ENCODE measurements around the gene C12orf43. TPM values are rescaled to one million over a fixed set of nuclear protein-coding genes. Genes with fewer than 3 reads are reported as not detected.

The C12orf43 gene
- total RNA-seq, 1 experiment from 2014 or later: 5.2 TPM

GRCh38 chr12:120981407-120981941 lies 34.8 kb downstream of the C12orf43 start:
- H2AFZ ChIP-seq (ENCODE audit: low read length): no peak overlapping the region
- H3K4me3 ChIP-seq (ENCODE audit: low read length): no peak overlapping the region
- H3K9ac ChIP-seq (ENCODE audit: low read length): no peak overlapping the region
- no peak overlapping the region for H3K4me2 ChIP-seq (ENCODE audit: low read depth, low read length, poor library complexity, severe bottlenecking)
- H3K9me2 ChIP-seq (replicated peaks; ENCODE audit: insufficient read depth, low read length): no peaks in the 10 kb centered on the region
- H3K9me3 ChIP-seq (ENCODE audit: low read length): no peaks in the 10 kb centered on the region
- H3K27ac ChIP-seq (ENCODE audit: low read length): no peak overlapping the region
- no peaks in the 10 kb centered on the region for H3K36me3 ChIP-seq (ENCODE audit: insufficient read depth, low read length)
- DNase-seq: no peak
- H3K27me3 ChIP-seq (ENCODE audit: low read length): no peaks in the 10 kb centered on the region
- no peaks in the 10 kb centered on the region for H3K79me2 ChIP-seq (ENCODE audit: low read length)
- H3K4me1 ChIP-seq (ENCODE audit: low read length): no peaks in the 10 kb centered on the region
- H4K20me1 ChIP-seq (ENCODE audit: insufficient read depth, low read depth, low read length): no peaks in the 10 kb centered on the region

DNA sequence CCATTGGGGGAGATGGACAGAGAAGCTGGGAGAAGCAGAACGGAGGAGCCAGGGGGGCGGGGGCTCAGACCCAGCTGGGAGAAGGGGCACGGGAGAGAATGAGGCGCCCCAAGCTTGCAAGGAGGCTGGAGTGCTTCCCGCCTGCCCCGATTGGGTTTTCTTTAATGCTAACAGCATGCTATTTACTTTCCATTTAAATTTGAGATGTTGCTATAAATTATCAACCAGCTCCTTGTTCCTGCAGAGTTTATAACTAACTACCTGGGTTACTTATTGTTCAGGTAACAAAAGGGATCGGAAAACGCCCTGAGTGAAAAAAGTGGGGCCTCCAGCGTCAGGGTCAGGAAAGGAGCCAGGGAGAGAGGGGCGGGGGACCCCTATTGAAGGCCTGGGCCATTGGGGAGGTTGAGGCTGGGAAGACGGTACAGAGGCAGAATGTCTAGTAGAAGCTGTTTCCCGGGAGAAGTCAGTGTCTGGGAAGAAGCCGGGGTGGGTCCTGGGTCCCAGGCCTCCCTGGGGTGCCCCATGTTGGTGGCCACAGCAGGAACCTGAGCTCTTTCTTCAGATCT lies 35.4 kb downstream of the C12orf43 start:
- Histone ChIP-seq H3K4me3 (ENCODE audit: low read length) (no peak overlapping the region), H3K79me2 (ENCODE audit: low read length) (no peaks in the 10 kb centered on the region), H3K9me3 (ENCODE audit: low read length) (no peaks in the 10 kb centered on the region), H3K27me3 (ENCODE audit: low read length) (no peaks in the 10 kb centered on the region), H3K4me1 (ENCODE audit: low read length) (no peaks in the 10 kb centered on the region), H3K27ac (ENCODE audit: low read length) (no peak overlapping the region), H3K4me2 (ENCODE audit: low read depth, low read length, poor library complexity, severe bottlenecking) (no peak overlapping the region), H3K9ac (ENCODE audit: low read length) (no peak overlapping the region), H3K9me2 (replicated peaks; ENCODE audit: insufficient read depth, low read length) (no peaks in the 10 kb centered on the region), H3K36me3 (ENCODE audit: insufficient read depth, low read length) (no peaks in the 10 kb centered on the region), H2AFZ (ENCODE audit: low read length) (no peak overlapping the region), H4K20me1 (ENCODE audit: insufficient read depth, low read depth, low read length) (no peaks in the 10 kb centered on the region)
- DNase-seq: no peak

- no peaks in the 10 kb centered on the region for H3K27me3 ChIP-seq (ENCODE audit: low read length)
- no peak overlapping the region for H3K4me2 ChIP-seq (ENCODE audit: low read depth, low read length, poor library complexity, severe bottlenecking)
- H3K9me2 ChIP-seq (replicated peaks; ENCODE audit: insufficient read depth, low read length): no peaks in the 10 kb centered on the region
- H3K4me1 ChIP-seq (ENCODE audit: low read length): no peaks in the 10 kb centered on the region
- H4K20me1 ChIP-seq (ENCODE audit: insufficient read depth, low read depth, low read length): no peaks in the 10 kb centered on the region
- H3K36me3 ChIP-seq (ENCODE audit: insufficient read depth, low read length): no peaks in the 10 kb centered on the region
- H3K9ac ChIP-seq (ENCODE audit: low read length): no peak overlapping the region
- no peak overlapping the region for H3K4me3 ChIP-seq (ENCODE audit: low read length)
- H3K27ac ChIP-seq (ENCODE audit: low read length): no peak overlapping the region
- no peak for DNase-seq
- H3K79me2 ChIP-seq (ENCODE audit: low read length): no peaks in the 10 kb centered on the region
- H3K9me3 ChIP-seq (ENCODE audit: low read length): no peaks in the 10 kb centered on the region
- no peak overlapping the region for H2AFZ ChIP-seq (ENCODE audit: low read length)
These were observed 36.2 kb downstream of the C12orf43 start for GRCh38 chr12:120979862-120980696.

GRCh38 chr12:120979220-120979861 lies 36.9 kb downstream of the C12orf43 start:
- Histone ChIP-seq H3K4me2 (ENCODE audit: low read depth, low read length, poor library complexity, severe bottlenecking) (no peak overlapping the region), H3K9me2 (replicated peaks; ENCODE audit: insufficient read depth, low read length) (no peaks in the 10 kb centered on the region), H3K9ac (ENCODE audit: low read length) (no peak overlapping the region), H3K36me3 (ENCODE audit: insufficient read depth, low read length) (no peaks in the 10 kb centered on the region), H3K9me3 (ENCODE audit: low read length) (no peaks in the 10 kb centered on the region), H3K27ac (ENCODE audit: low read length) (no peak overlapping the region), H3K79me2 (ENCODE audit: low read length) (no peaks in the 10 kb centered on the region), H3K4me3 (ENCODE audit: low read length) (no peak overlapping the region), H2AFZ (ENCODE audit: low read length) (no peak overlapping the region), H3K27me3 (ENCODE audit: low read length) (no peaks in the 10 kb centered on the region), H4K20me1 (ENCODE audit: insufficient read depth, low read depth, low read length) (no peaks in the 10 kb centered on the region), H3K4me1 (ENCODE audit: low read length) (no peaks in the 10 kb centered on the region)
- DNase-seq: no peak

GRCh38 chr12:120978296-120979219 lies 37.7 kb downstream of the C12orf43 start, which contains the start of gene HNF1A:
TSS of gene HNF1A (plus strand) at chr12:120978543. CDS start at chr12:120978769, 226 bp downstream.
- no peak within 1 kb of the TSS for H3K4me2 ChIP-seq (ENCODE audit: low read depth, low read length, poor library complexity, severe bottlenecking)
- H3K27ac ChIP-seq (ENCODE audit: low read length): no peak within 1 kb of the TSS
- no peaks in the 10 kb centered on the region for H3K36me3 ChIP-seq (ENCODE audit: insufficient read depth, low read length)
- no peaks in the 10 kb centered on the region for H3K9me2 ChIP-seq (replicated peaks; ENCODE audit: insufficient read depth, low read length)
- H2AFZ ChIP-seq (ENCODE audit: low read length): no peak within 1 kb of the TSS
- no peaks in the 10 kb centered on the region for H3K27me3 ChIP-seq (ENCODE audit: low read length)
- no peaks in the 10 kb centered on the region for H3K4me1 ChIP-seq (ENCODE audit: low read length)
- no peak within 1 kb of the TSS for H3K4me3 ChIP-seq (ENCODE audit: low read length)
- H3K9me3 ChIP-seq (ENCODE audit: low read length): no peaks in the 10 kb centered on the region
- no peaks in the 10 kb centered on the region for H4K20me1 ChIP-seq (ENCODE audit: insufficient read depth, low read depth, low read length)
- no peak within 1 kb of the TSS for H3K9ac ChIP-seq (ENCODE audit: low read length)
- no peak for DNase-seq
- no peaks in the 10 kb centered on the region for H3K79me2 ChIP-seq (ENCODE audit: low read length)

- Histone ChIP-seq H3K9me3 (ENCODE audit: low read length) (no peaks in the 10 kb centered on the region), H3K4me1 (ENCODE audit: low read length) (peaks cover 4% of the 10 kb centered on the region), H3K79me2 (ENCODE audit: low read length) (no peaks in the 10 kb centered on the region), H4K20me1 (ENCODE audit: insufficient read depth, low read depth, low read length) (no peaks in the 10 kb centered on the region), H3K4me3 (ENCODE audit: low read length) (no peak overlapping the region), H3K36me3 (ENCODE audit: insufficient read depth, low read length) (no peaks in the 10 kb centered on the region), H3K4me2 (ENCODE audit: low read depth, low read length, poor library complexity, severe bottlenecking) (no peak overlapping the region), H3K27me3 (ENCODE audit: low read length) (no peaks in the 10 kb centered on the region), H3K9ac (ENCODE audit: low read length) (no peak overlapping the region), H3K27ac (ENCODE audit: low read length) (no peak overlapping the region), H2AFZ (ENCODE audit: low read length) (no peak overlapping the region), H3K9me2 (replicated peaks; ENCODE audit: insufficient read depth, low read length) (no peaks in the 10 kb centered on the region)
- DNase-seq: no peak
These were observed 38.6 kb downstream of the C12orf43 start for GRCh38 chr12:120977531-120978295.

GRCh38 chr12:120972870-120973543 lies 43.3 kb downstream of the C12orf43 start:
- Histone ChIP-seq H3K27me3 (ENCODE audit: low read length) (no peaks in the 10 kb centered on the region), H3K9me3 (ENCODE audit: low read length) (no peaks in the 10 kb centered on the region), H2AFZ (ENCODE audit: low read length) (no peak overlapping the region), H3K4me1 (ENCODE audit: low read length) (peaks cover 6% of the 10 kb centered on the region), H3K27ac (ENCODE audit: low read length) (no peak overlapping the region), H3K9me2 (replicated peaks; ENCODE audit: insufficient read depth, low read length) (no peaks in the 10 kb centered on the region), H3K4me2 (ENCODE audit: low read depth, low read length, poor library complexity, severe bottlenecking) (no peak overlapping the region), H3K9ac (ENCODE audit: low read length) (no peak overlapping the region), H4K20me1 (ENCODE audit: insufficient read depth, low read depth, low read length) (no peaks in the 10 kb centered on the region), H3K79me2 (ENCODE audit: low read length) (no peaks in the 10 kb centered on the region), H3K4me3 (ENCODE audit: low read length) (no peak overlapping the region), H3K36me3 (ENCODE audit: insufficient read depth, low read length) (no peaks in the 10 kb centered on the region)
- DNase-seq: no peak
